ENCODE results near the gene GRK2.

GRCh38 chr11:67298786-67299185 lies 32.5 kb downstream of the GRK2 start:
- TF ChIP-seq CTCF (IDR thresholded peaks at IDR 0.05) (no peak), POLR2A (IDR thresholded peaks at IDR 0.05) (no peak)

Data from adrenal gland (tissue), 5 donors.